Suprapubic skin (tissue), 4 donors: ENCODE data around the gene ADAMTS2. TPM values are rescaled to one million over a fixed set of nuclear protein-coding genes. Genes with fewer than 3 reads are reported as not detected.
A peak's percentile ranks its signal among the peaks of the same experiment; 100 is the strongest.

Experiments
- DNase-seq, 2 donors: peaks; one replicate each; pipeline ENCODE4 v3.0.0-alpha.2; 2019; ENCODE audit warnings: low spot score in 2 of 2
- H3K27ac ChIP-seq: fragments of 200-600 bp; sonication (generic); one replicate; pipeline ENCODE4 v1.5.1; 2019
- H3K27me3 ChIP-seq: fragments of 200-600 bp; sonication (generic); one replicate; pipeline ENCODE4 v1.5.1; 2019
- H3K36me3 ChIP-seq: fragments of 200-600 bp; sonication (generic); one replicate; pipeline ENCODE4 v1.5.1; 2019
- H3K4me1 ChIP-seq: fragments of 200-600 bp; sonication (generic); one replicate; pipeline ENCODE4 v1.5.1; 2019
- H3K4me3 ChIP-seq: fragments of 200-600 bp; sonication (generic); one replicate; pipeline ENCODE4 v1.5.1; 2019; ENCODE audit warnings: mild to moderate bottlenecking
- H3K9me3 ChIP-seq: fragments of 200-600 bp; sonication (generic); one replicate; pipeline ENCODE4 v1.5.1; 2019
- CTCF ChIP-seq, 2 donors: fragments of 200-600 bp in 1 of 2; fragments of 450-650 bp in 1 of 2; sonication (generic) in 1 of 2; IDR thresholded peaks; one replicate each; pipeline ENCODE4 v1.5.1; 2016 to 2019; ENCODE audit warnings: antibody characterized with exemption in 2 of 2, mild to moderate bottlenecking in 1 of 2, moderate library complexity in 1 of 2
- EP300 ChIP-seq: sonication (generic); formaldehyde crosslinking; IDR thresholded peaks from one replicate; pipeline ENCODE4 v1.6.1; 2017; ENCODE audit warnings: antibody characterized with exemption
- POLR2A ChIP-seq, 2 donors: fragments of 450-650 bp; IDR thresholded peaks; one replicate each; pipeline ENCODE4 v1.6.1; 2017; ENCODE audit warnings: antibody characterized with exemption in 2 of 2, mild to moderate bottlenecking in 2 of 2, moderate library complexity in 2 of 2
- POLR2AphosphoS5 ChIP-seq, 3 donors: sonication (generic); formaldehyde crosslinking; IDR thresholded peaks; one replicate each; pipeline ENCODE4 v1.6.1; 2017; ENCODE audit warnings: antibody characterized with exemption in 3 of 3
- WGBS: methylation state at CpG from one replicate; pipeline ENCODE4 v1.1.5; 2018; 5-methylcytosine and 5-hydroxymethylcytosine counted together
- total RNA-seq, 4 donors: library from RNA; depleted of rRNA; stranded (reverse); fragments of >200 nt; gene quantifications; one replicate each; pipeline ENCODE4 v1.1.0, GENCODE V29; 2016

The ADAMTS2 gene
- total RNA-seq, 4 donors from 2014 or later, result 3.1 to 5.5 (median 4.3) TPM

- no peaks in the 10 kb centered on the region for H3K4me1 ChIP-seq
- peak; percentile 9 to 18 for DNase-seq
- no peaks in the 10 kb centered on the region for H3K9me3 ChIP-seq
- 91% methylated on average over 14 of the region's 14 CpGs for WGBS
- H3K27me3 ChIP-seq, result no peaks in the 10 kb centered on the region
- H3K4me3 ChIP-seq, result no peak overlapping the region
- no peak overlapping the region for H3K27ac ChIP-seq
- TF ChIP-seq CTCF (IDR thresholded peaks at IDR 0.05), result no peak
- no peak for TF ChIP-seq POLR2A (IDR thresholded peaks at IDR 0.05)
- no peaks in the 10 kb centered on the region for H3K36me3 ChIP-seq
Measured at GRCh38 chr5:179231309-179231708, 114.0 kb downstream of the ADAMTS2 start.

GRCh38 chr5:179230061-179230461 is 115.2 kb downstream of the ADAMTS2 start:
- Histone ChIP-seq H3K36me3 (no peaks in the 10 kb centered on the region), H3K4me1 (no peaks in the 10 kb centered on the region), H3K4me3 (no peak overlapping the region), H3K27ac (no peak overlapping the region), H3K9me3 (no peaks in the 10 kb centered on the region), H3K27me3 (no peaks in the 10 kb centered on the region)
- 79% methylated on average over 9 of the region's 9 CpGs for WGBS
- peak; percentile 28 to 56 for DNase-seq
- TF ChIP-seq POLR2AphosphoS5 (IDR thresholded peaks at IDR 0.05) (no peak), POLR2A (IDR thresholded peaks at IDR 0.05) (no peak), EP300 (no peak), CTCF (IDR thresholded peaks at IDR 0.05) (no peak)

GRCh38 chr5:179229331-179229831 is 115.9 kb downstream of the ADAMTS2 start:
- Histone ChIP-seq H3K4me1 (no peaks in the 10 kb centered on the region), H3K9me3 (no peaks in the 10 kb centered on the region), H3K27me3 (no peaks in the 10 kb centered on the region), H3K27ac (no peak overlapping the region), H3K4me3 (no peak overlapping the region), H3K36me3 (no peaks in the 10 kb centered on the region)
- TF ChIP-seq POLR2AphosphoS5 (IDR thresholded peaks at IDR 0.05) (no peak), CTCF (IDR thresholded peaks at IDR 0.05) (no peak), EP300 (no peak), POLR2A (IDR thresholded peaks at IDR 0.05) (no peak)
- DNase-seq, result peak; percentile 34 to 47
- WGBS, result 78% methylated on average over 6 of the region's 20 CpGs

GRCh38 chr5:179228341-179229121 is 116.7 kb downstream of the ADAMTS2 start:
- H3K27me3 ChIP-seq, result no peaks in the 10 kb centered on the region
- peak; percentile 54 to 75 for DNase-seq

More at GRCh38 chr5:179228341-179229121, 116.7 kb downstream of the ADAMTS2 start:
- no peak overlapping the region for H3K27ac ChIP-seq
- TF ChIP-seq POLR2A (IDR thresholded peaks at IDR 0.05), result no peak
- no peak for TF ChIP-seq CTCF (IDR thresholded peaks at IDR 0.05)
- TF ChIP-seq POLR2AphosphoS5 (IDR thresholded peaks at IDR 0.05), result no peak
- TF ChIP-seq EP300, result no peak
- H3K4me1 ChIP-seq, result no peaks in the 10 kb centered on the region
- H3K36me3 ChIP-seq, result no peaks in the 10 kb centered on the region
- no peaks in the 10 kb centered on the region for H3K9me3 ChIP-seq
- H3K4me3 ChIP-seq, result no peak overlapping the region
- WGBS, result 76% methylated on average over 2 of the region's 20 CpGs
